Body of pancreas (tissue), 4 donors: ENCODE measurements around the gene PANX2.
A peak's percentile ranks its signal among the peaks of the same experiment; 100 is the strongest.

Experiments used
- POLR2A ChIP-seq, 3 donors: fragments of 450-650 bp; IDR thresholded peaks; one replicate each; pipeline ENCODE4 v1.6.1; 2016; ENCODE audit warnings: antibody characterized with exemption in 3 of 3, mild to moderate bottlenecking in 2 of 3
- TF ChIP-seq, protein P1 (sequence below), 7 experiments: fragments of 450-650 bp in 4 of 7; fragments of 200-600 bp in 3 of 7; sonication (generic) in 3 of 7; IDR thresholded peaks; one replicate each; pipeline ENCODE4 v1.5.1; 2016 to 2019; ENCODE audit warnings: antibody characterized with exemption in 7 of 7

GRCh38 chr22:50201191-50202129 lies 30.9 kb downstream of the PANX2 start:
- TF ChIP-seq, protein P1, sequence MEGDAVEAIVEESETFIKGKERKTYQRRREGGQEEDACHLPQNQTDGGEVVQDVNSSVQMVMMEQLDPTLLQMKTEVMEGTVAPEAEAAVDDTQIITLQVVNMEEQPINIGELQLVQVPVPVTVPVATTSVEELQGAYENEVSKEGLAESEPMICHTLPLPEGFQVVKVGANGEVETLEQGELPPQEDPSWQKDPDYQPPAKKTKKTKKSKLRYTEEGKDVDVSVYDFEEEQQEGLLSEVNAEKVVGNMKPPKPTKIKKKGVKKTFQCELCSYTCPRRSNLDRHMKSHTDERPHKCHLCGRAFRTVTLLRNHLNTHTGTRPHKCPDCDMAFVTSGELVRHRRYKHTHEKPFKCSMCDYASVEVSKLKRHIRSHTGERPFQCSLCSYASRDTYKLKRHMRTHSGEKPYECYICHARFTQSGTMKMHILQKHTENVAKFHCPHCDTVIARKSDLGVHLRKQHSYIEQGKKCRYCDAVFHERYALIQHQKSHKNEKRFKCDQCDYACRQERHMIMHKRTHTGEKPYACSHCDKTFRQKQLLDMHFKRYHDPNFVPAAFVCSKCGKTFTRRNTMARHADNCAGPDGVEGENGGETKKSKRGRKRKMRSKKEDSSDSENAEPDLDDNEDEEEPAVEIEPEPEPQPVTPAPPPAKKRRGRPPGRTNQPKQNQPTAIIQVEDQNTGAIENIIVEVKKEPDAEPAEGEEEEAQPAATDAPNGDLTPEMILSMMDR (IDR thresholded peaks at IDR 0.05): no peak
- TF ChIP-seq POLR2A (IDR thresholded peaks at IDR 0.05): peak in 1 of 3 donors; percentile 9
